NCI-H82 treated with DMSO at 0.1 percent for 48 hours (cell line): Measurements from ENCODE around the gene COL6A6.
"Not testable (repeated sequence)": the region's sequence is repeated elsewhere in the genome, so short reads cannot be mapped to it uniquely, and the experiment has no call there.

Source experiments
- DNase-seq: peaks from one replicate; lab custom pipeline; 2025; ENCODE audit not compliant: unreplicated experiment; lab: John Stamatoyannopoulos, UW

The COL6A6 gene

DNA sequence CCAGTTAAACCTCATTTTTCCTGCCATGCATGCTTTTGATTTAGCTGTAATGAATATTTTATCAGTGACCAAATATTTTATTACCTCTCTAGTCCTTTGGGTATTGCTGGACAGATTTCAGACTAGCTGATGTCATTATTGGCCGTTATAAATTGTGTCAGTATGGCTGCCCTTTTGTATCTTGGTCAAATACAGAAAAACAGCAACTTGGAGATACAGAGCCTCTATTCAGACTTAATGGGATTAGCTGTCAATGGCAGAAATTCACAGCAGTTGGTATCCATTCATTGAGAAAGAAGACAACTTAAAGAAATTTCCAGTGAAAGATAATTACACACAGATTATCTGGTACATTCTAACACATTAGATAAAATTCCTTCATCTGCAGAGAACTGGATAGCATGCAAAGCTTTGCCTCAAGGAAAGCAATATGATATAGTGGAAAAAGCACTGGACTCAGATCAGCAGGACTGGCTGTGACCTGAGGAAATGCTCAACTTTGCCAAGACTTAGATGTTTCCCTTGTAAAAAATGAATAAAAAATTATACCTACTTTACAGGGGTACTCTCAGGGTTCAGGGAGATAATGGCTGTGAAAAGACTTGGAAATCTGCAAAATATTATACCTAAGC is 20.8 kb downstream of the COL6A6 start:
- no peak for DNase-seq

DNA sequence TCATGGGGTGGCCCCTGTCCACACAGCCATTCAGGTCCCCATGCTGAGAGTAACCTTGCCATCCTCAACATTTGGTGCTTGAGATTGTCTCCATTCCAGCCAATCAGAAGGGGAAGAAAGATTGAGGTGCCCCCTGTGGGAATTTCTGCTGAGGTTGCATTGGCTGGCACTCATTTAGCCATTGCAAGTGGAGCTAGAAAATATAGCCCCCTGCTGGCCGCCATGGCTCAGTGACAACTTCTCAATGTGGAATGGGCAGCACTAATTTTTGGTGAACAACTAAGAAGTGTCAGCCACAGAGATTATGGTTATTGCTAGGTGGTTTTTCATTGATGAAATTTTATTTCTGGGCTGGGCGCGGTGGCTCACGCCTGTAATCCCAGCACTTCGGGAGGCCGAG is 22.0 kb downstream of the COL6A6 start:
- DNase-seq = no peak

DNA sequence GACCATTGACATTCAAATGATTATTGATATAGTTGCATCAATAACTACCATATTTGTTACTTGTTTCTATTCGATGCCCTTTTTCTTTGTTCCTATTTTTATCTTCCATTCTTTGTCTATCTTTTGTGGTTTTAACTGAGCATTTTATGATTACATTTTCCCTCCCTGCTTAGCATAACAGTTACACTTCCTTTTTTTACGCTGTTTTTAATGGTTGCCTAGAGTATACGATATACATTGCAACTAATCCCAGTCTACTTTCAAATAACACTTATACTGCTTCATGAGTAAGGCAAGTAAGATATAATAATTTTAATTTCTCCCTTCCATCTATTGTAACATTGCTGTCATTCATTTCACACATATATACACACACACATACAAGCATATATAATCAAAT is 26.3 kb downstream of the COL6A6 start:
- no peak for DNase-seq

DNA sequence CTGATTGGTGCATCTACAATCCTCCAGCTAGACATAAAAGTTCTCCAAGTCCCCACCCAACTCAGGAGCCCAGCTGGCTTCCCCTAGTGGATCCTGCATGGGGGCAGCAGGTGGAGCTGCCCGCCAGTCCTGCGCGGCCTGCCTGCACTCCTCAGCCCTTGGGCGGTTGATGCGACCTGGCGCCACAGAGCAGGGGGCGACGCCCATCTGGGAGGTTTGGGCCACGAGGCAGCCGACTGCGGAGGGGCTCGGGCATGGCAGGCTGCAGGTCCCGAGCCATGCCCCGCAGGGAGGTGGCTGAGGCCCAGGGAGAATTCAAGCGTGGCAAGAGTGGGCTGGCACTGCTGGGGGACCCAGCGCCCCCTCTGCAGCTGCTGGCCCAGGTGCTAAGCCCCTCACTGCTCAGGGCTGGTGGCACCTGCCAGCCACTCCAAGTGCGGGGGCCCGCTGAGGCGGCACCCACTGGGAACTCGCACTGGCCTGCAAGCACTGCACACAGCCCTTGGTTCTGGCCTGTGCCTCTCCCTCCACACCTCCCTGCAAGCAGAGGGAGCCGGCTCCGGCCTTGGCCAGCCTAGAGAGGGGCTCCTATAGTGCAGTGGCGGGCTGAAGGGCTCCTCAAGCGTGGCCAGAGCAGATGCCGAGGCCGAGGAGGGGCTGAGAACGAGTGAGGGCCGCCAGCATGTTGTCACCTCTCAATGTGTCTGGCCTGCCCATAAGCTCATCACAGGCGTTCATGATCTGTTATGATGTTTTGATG is 30.1 kb downstream of the COL6A6 start:
- DNase-seq = no peak

DNA sequence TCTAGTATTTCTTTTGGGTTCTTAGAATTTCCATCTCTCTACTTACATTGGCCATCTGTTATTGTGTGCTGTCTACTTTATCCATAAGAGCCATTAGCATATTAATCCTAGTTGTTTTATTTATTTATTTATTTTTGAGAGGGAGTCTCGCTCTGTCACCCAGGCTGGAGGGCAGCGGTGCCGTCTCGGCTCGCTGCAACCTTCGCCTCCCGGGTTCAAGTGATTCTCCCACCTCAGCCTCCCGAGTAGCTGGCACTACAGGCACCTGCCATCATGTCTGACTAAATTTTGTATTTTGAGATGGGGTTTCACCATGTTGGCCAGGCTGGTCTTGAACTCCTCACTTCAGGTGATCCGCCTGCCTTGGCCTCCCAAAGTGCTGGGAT is 30.7 kb downstream of the COL6A6 start:
- DNase-seq = not testable (repeated sequence)

DNA sequence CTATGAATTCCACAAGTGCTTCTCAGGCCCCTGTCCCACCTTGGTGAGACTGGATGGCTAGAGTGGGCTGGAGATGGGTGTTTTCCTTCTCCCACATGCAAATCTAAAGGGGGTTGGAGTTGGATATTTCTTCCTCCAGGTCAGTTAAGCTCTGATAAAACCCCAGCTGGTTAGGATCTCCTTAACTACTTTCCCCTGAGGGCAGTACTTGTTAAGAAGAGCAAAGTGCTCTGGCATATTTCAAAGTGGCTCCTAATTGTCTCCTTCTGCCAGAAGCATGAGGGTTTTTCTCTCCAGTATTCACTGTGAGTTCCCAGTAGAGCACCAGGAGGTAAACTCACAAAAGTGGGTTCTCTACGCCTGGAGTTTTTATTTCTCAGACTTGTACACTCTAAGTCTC is 31.4 kb downstream of the COL6A6 start:
- no peak for DNase-seq

DNA sequence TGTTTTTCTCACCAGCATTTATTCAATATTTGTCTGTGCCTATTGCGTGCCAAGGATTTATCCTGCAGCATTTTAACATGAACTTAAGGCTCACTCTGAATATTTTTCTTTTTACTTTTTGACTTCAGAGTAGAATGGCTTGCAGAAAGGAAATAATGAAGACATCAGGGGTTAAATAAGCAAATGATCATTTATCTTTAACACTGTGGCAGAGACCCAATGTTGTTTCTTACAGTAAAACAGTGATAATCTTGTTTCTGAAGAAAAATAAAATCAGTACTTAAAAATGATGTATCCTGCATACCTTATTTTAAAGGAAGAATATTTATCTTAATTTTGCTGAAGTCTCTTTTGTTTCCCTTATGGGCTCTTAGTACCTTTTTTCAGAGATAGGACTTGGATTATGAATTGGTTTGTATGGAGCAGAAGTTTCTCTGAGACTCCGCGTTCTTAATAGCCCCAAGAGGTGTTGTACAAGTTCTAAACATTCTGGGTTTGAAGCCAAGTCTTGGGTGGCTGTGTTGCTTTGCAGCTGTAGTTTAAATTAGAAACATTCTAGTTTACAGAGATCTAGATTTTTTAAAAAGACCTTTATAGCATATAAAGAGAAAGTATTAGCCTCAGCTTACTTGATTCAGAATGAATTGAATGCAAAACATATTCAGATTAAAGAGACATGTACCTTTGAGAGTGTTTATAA is 40.5 kb downstream of the COL6A6 start:
- no peak for DNase-seq

DNA sequence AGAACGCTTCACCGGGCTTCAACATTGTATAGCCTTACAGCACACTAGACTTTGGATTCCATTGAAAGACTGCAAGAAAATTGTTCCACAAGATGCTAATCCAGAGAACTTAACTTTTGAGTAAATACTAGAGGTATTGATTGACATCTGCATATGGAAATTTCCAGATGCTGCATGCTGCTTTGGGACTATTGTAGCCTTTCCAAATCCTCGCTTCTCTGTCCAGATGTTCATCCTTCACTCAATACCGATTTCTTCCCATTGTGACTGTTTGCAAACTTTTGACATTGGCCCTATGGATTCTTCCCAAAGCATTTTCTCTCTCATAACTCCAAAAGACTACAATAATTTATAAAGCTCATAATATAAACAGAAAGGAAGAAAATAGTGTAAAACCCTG is 41.4 kb downstream of the COL6A6 start:
- no peak for DNase-seq

DNA sequence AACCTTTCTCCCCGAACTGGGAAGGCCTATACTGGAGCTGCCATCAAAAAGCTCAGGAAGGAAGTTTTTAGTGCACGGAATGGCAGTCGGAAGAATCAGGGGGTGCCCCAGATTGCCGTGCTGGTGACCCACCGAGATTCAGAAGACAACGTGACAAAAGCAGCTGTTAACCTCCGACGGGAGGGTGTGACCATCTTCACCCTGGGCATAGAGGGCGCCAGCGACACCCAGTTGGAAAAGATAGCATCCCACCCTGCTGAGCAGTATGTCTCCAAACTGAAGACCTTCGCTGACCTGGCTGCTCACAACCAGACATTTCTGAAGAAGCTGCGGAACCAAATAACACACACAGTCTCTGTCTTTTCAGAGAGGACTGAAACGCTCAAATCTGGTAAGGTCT is 48.2 kb downstream of the COL6A6 start:
- DNase-seq = no peak
